Spleen (tissue), 11 donors: ENCODE measurements around the gene MRPS25. TPM values are rescaled to one million over a fixed set of nuclear protein-coding genes. Genes with fewer than 3 reads are reported as not detected.
A peak's percentile ranks its signal among the peaks of the same experiment; 100 is the strongest.

Experiments used
- DNase-seq: peaks from one replicate; pipeline ENCODE4 v3.0.0-alpha.2; 2020
- H3K27ac ChIP-seq, 8 donors: fragments of 200-600 bp; sonication (generic) in 7 of 8; 1 replicate in 4 of 8; 2 replicates in 4 of 8; pipeline versions ENCODE4 v1.5.0 to v1.8.0; 2016 to 2021; ENCODE audit warnings: inconsistent platforms in 4 of 8, mild to moderate bottlenecking in 4 of 8, moderate library complexity in 1 of 8
- H3K27me3 ChIP-seq, 7 donors: fragments of 200-600 bp; sonication (generic) in 6 of 7; replicated peaks in 1 of 7; 1 replicate in 4 of 7; 2 replicates in 3 of 7; pipeline versions ENCODE4 v1.5.0 to v1.8.0; 2016 to 2021; ENCODE audit warnings: inconsistent platforms in 3 of 7, mild to moderate bottlenecking in 1 of 7
- H3K36me3 ChIP-seq, 6 donors: fragments of 200-600 bp; sonication (generic) in 5 of 6; 1 replicate in 4 of 6; 2 replicates in 2 of 6; pipeline versions ENCODE4 v1.5.0 to v1.8.0; 2016 to 2021; ENCODE audit warnings: inconsistent platforms in 2 of 6
- H3K4me1 ChIP-seq, 6 donors: fragments of 200-600 bp; sonication (generic) in 5 of 6; 1 replicate in 3 of 6; 2 replicates in 3 of 6; pipeline versions ENCODE4 v1.5.0 to v1.8.0; 2016 to 2021; ENCODE audit warnings: inconsistent platforms in 3 of 6
- H3K4me3 ChIP-seq, 8 donors: fragments of 200-600 bp; sonication (generic) in 7 of 8; 1 replicate in 4 of 8; 2 replicates in 4 of 8; pipeline versions ENCODE4 v1.5.0 to v1.8.0; 2016 to 2021; ENCODE audit warnings: inconsistent platforms in 4 of 8, mild to moderate bottlenecking in 4 of 8, moderate library complexity in 2 of 8
- H3K9me3 ChIP-seq, 8 donors: fragments of 200-600 bp; sonication (generic) in 7 of 8; 1 replicate in 4 of 8; 2 replicates in 4 of 8; pipeline versions ENCODE4 v1.5.0 to v1.8.0; 2016 to 2021; ENCODE audit warnings: inconsistent platforms in 4 of 8
- CTCF ChIP-seq, 11 experiments: fragments of 200-600 bp in 7 of 11; fragments of 450-650 bp in 4 of 11; sonication (generic) in 4 of 11; IDR thresholded peaks in 8 of 11; conservative IDR thresholded peaks in 3 of 11; 1 replicate in 7 of 11; 2 replicates in 4 of 11; pipeline versions ENCODE4 v1.4.0 to v1.8.0; 2016 to 2021; ENCODE audit warnings: antibody characterized with exemption in 11 of 11, inconsistent platforms in 4 of 11, mild to moderate bottlenecking in 1 of 11
- POLR2A ChIP-seq, 3 donors: fragments of 450-650 bp; IDR thresholded peaks; one replicate each; pipeline ENCODE4 v1.5.1; 2017; ENCODE audit warnings: antibody characterized with exemption in 3 of 3, mild to moderate bottlenecking in 1 of 3
- POLR2AphosphoS5 ChIP-seq, 3 donors: sonication (generic); formaldehyde crosslinking; IDR thresholded peaks; one replicate each; pipeline ENCODE4 v1.5.1; 2017; ENCODE audit warnings: antibody characterized with exemption in 3 of 3
- WGBS, 5 donors: extraction: QIAGEN DNeasy Blood & Tissue Kit in 3 of 5; methylation state at CpG; one replicate each; pipeline versions ENCODE4 v1.1.5 to v1.1.7; 2013 to 2018; 5-methylcytosine and 5-hydroxymethylcytosine counted together
- intact Hi-C: fragments of 100-400 bp; cut with DNase I; formaldehyde crosslinking; loops from one replicate; pipeline ENCODE4 v1.15.0; 2023; ENCODE audit warnings: low total_unique reads
- polyA plus RNA-seq, 3 donors: library from polyadenylated mRNA; stranded (reverse); fragments of 200-250 nt; gene quantifications; one replicate each; pipeline ENCODE4 v1.2.1, GENCODE V29; 2013
- total RNA-seq, 7 donors: library from RNA; depleted of rRNA in 3 of 7; stranded (reverse); fragments of >200 nt in 3 of 7; fragmentation: NEBNext Ultra II Directional in 4 of 7; extraction: Animal tissue kit (Norgen Biotek cat#: 25700) in 4 of 7; gene quantifications; one replicate each; pipeline versions ENCODE4 v1.1.0 to v1.2.1, GENCODE V29; 2016 to 2021
- donor health status: healthy with polysubstance abuse.
- donor health status: DM: no; HTN: no; CAD: no; lungs with moderate emphysema.
- donor health status: DM: no; HTN: no; CAD: no.
- donor health status: Bipolar disorder and iron deficiency.
- donor health status: healthy.
- donor health status: DM: no; HTN: no; CAD: no.
- donor health status: DM: yes; HTN: yes; CAD: no.

MRPS25 gene
- total and polyA plus RNA-seq, 10 donors, result 23.8 to 85.1 (median 56.8) TPM

GRCh38 chr3:15069441-15069840 lies 4.3 kb upstream of the MRPS25 start:
- peaks cover 0 to 50% (median 32%) of the 10 kb centered on the region in 6 donors for H3K36me3 ChIP-seq
- TF ChIP-seq POLR2AphosphoS5 (IDR thresholded peaks at IDR 0.05) (no peak), CTCF (IDR thresholded peaks at IDR 0.05 in 8 of 11, conservative IDR thresholded peaks at IDR 0.05 in 3 of 11) (no peak), POLR2A (IDR thresholded peaks at IDR 0.05) (no peak)
- intact Hi-C loops, result no loop called here

GRCh38 chr3:15066467-15066866 lies 1.4 kb upstream of the MRPS25 start:
- Histone ChIP-seq H3K9me3 (no peaks in the 10 kb centered on the region), H3K27me3 (no peaks in the 10 kb centered on the region), H3K27ac (no peak overlapping the region), H3K4me3 (no peak overlapping the region), H3K36me3 (peaks cover 0 to 21% (median 5%) of the 10 kb centered on the region in 6 donors), H3K4me1 (peaks cover 12 to 31% (median 22%) of the 10 kb centered on the region in 6 donors)
- intact Hi-C loops, result no loop called here
- TF ChIP-seq POLR2A (IDR thresholded peaks at IDR 0.05), result no peak
- TF ChIP-seq CTCF (IDR thresholded peaks at IDR 0.05 in 8 of 11, conservative IDR thresholded peaks at IDR 0.05 in 3 of 11), result no peak
- no peak for TF ChIP-seq POLR2AphosphoS5 (IDR thresholded peaks at IDR 0.05)
- 90 to 95% (median 94%) methylated on average over 3 of the region's 3 CpGs for WGBS, 5 donors
- no peak for DNase-seq

More at GRCh38 chr3:15069441-15069840, 4.3 kb upstream of the MRPS25 start:
- no peak overlapping the region for H3K27ac ChIP-seq
- peaks cover 0 to 14% (median 6%) of the 10 kb centered on the region in 6 donors for H3K4me1 ChIP-seq
- 83 to 100% (median 91%) methylated on average over 1 of the region's 1 CpG for WGBS, 5 donors
- H3K4me3 ChIP-seq, result no peak overlapping the region
- DNase-seq, result no peak
- H3K27me3 ChIP-seq, result no peaks in the 10 kb centered on the region
- no peaks in the 10 kb centered on the region for H3K9me3 ChIP-seq

- intact Hi-C loops, result no loop called here
- TF ChIP-seq POLR2AphosphoS5 (IDR thresholded peaks at IDR 0.05), result no peak
- TF ChIP-seq POLR2A (IDR thresholded peaks at IDR 0.05), result no peak
- no peak for TF ChIP-seq CTCF (IDR thresholded peaks at IDR 0.05 in 8 of 11, conservative IDR thresholded peaks at IDR 0.05 in 3 of 11)
- Histone ChIP-seq H3K9me3 (no peaks in the 10 kb centered on the region), H3K36me3 (peaks cover 0 to 14% (median 0%) of the 10 kb centered on the region in 6 donors), H3K27ac (peak overlapping the region in 7 of 8 donors; percentile 75 to 89 (median 85)), H3K27me3 (no peaks in the 10 kb centered on the region), H3K4me3 (peak overlapping the region; percentile 54 to 90 (median 75)), H3K4me1 (peaks cover 12 to 31% (median 22%) of the 10 kb centered on the region in 6 donors)
- 51 to 68% (median 59%) methylated on average over 16 of the region's 16 CpGs for WGBS, 5 donors
- no peak for DNase-seq
These were observed 464 bp upstream of the MRPS25 start for GRCh38 chr3:15065550-15066007.

GRCh38 chr3:15064299-15064834 lies 748 bp downstream of the MRPS25 start:
- peaks cover 12 to 31% (median 22%) of the 10 kb centered on the region in 6 donors for H3K4me1 ChIP-seq
- no peaks in the 10 kb centered on the region for H3K27me3 ChIP-seq
- WGBS, 5 donors, result 0 to 2% (median 1%) methylated on average over 13 to 25 of the region's 25 CpGs
- intact Hi-C loops, result no loop called here
- DNase-seq, result no peak
- peak overlapping the region; percentile 63 to 89 (median 85) for H3K27ac ChIP-seq
- peak overlapping the region; percentile 54 to 90 (median 75) for H3K4me3 ChIP-seq
- peaks cover 0 to 9% (median under 1%) of the 10 kb centered on the region in 6 donors for H3K36me3 ChIP-seq
- no peak for TF ChIP-seq CTCF (IDR thresholded peaks at IDR 0.05 in 8 of 11, conservative IDR thresholded peaks at IDR 0.05 in 3 of 11)
- TF ChIP-seq POLR2A (IDR thresholded peaks at IDR 0.05), result no peak
- TF ChIP-seq POLR2AphosphoS5 (IDR thresholded peaks at IDR 0.05), result no peak
- no peaks in the 10 kb centered on the region for H3K9me3 ChIP-seq
